Activated CD4-positive, alpha-beta T cell treated with anti-CD3 and anti-CD28 coated beads for 1 hour (primary cell): ENCODE measurements around the gene COLGALT1.

Experiments
- DNase-seq: peaks from one replicate; pipeline ENCODE4 v3.0.0-alpha.2; 2020

The COLGALT1 gene

GRCh38 chr19:17625043-17625442, 69.6 kb downstream of the COLGALT1 start:
- no peak for DNase-seq

DNA sequence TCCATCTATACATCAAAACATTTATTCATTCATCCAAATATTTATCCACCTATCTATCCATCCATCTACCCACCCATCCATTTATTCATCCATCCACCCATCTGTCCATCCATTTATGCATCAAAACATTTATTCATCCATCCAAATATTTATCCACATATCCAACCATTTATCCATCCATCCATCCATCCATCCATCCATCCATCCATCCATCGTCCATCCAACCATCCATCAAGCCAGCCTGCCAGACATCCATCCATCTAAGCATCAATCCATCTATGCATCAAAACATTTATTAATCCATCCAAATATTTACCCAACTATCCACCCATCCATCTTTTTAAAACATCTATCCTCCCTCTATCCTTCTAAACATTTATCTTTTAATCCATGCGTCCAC, 70.5 kb downstream of the COLGALT1 start:
- no peak for DNase-seq

DNA sequence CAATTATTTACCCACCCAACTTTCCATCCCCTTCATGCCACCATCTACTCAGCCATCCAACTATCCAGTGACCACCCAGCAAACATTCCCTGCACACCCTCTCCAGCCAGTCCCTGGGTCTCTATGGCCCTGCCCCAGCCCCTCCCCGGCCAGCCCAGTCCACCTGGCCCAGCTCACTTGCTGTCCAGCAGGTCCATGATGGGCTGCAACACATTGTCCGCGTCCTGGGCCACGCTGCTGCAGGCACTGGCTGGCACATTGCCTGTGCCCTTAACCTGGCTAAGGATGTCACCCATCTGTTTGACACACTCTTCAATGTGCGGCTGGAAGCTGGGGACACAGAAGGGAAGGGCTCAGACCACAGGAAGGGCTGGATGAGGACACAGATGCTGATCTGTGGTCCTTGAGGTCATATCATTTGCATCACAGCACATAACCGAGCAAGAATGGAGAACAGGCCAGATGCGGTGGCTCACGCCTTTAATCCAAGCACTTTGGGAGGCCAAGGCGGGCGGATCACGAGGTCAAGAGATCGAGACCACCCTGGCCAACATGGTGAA, 71.1 kb downstream of the COLGALT1 start:
- DNase-seq = no peak

GRCh38 chr19:17627161-17627560, 71.7 kb downstream of the COLGALT1 start:
- DNase-seq = no peak

- no peak for DNase-seq
Measured at GRCh38 chr19:17627921-17628320, 72.5 kb downstream of the COLGALT1 start.

GRCh38 chr19:17629760-17630159, 74.3 kb downstream of the COLGALT1 start:
- DNase-seq = no peak

GRCh38 chr19:17632577-17632976, 77.1 kb downstream of the COLGALT1 start:
- DNase-seq = no peak
